SH-SY5Y (cell line): Measurements from ENCODE around the gene PRADC1.

Experiments used
- GATA2 ChIP-seq: IDR thresholded peaks from 2 replicates; pipeline ENCODE4 v1.6.1; 2011; ENCODE audit warnings: mild to moderate bottlenecking, low read depth, low read length
- GATA3 ChIP-seq: IDR thresholded peaks from 2 replicates; pipeline ENCODE4 v1.6.1; 2011; ENCODE audit warnings: low read depth, mild to moderate bottlenecking, low read length, moderate library complexity

PRADC1 gene

DNA sequence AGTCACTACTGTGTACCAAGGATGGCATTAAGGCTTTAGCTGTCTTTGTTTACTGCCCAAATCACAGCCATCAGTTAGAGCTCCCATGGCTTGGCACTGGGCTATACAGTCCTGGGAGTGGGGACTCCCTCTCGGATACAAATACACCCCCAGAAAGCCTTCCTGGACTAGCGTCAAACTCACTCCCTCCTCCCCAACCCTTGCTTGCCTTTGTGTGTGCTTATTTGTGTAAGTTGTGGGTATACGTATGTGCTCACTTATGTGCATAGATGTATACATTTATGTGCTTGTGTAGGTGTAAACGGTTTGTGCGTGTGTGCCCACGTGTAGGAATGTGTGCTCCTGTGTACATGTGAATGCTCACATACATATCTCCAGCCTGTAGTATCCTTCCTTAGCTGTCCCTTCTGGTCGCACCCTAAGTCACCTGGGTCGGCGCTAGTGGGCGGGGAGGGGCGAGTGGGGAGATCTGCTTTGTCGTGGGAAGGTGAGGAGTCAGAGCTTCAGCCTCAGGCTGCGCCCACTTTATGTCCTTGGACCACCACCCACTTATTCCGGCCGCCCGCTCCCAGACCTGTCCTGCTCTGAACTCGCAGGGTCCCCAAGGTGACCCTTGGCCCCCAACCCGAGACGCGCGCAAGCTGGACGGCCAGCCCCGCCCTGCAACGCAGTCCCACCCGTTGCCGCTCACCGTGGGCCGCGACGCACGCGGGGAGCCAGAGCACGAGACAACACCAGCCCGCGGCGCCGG is 461 bp downstream of the PRADC1 start:
- TF ChIP-seq GATA3 (no peak), GATA2 (no peak)

DNA sequence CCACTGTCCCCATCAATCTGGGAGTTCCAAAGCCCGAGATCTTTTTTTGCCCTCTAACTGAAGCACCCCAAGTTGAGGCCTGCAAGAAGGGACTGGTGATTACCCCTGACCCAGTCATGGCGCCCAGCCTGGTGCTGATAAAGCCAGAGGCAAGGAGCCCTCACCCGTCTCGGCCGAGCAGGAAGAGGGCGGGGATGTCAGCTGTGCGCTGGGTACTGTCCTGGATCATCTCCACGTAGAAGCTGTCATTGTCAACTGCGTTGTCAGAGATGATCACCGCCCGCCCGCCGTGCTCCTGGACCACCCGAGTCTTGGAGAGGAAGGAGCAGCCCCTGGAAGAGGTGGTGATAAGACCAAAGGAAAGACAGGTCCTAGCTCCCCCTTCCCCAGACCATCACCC is 4.4 kb downstream of the PRADC1 start:
- TF ChIP-seq GATA3, result no peak
- TF ChIP-seq GATA2, result no peak

DNA sequence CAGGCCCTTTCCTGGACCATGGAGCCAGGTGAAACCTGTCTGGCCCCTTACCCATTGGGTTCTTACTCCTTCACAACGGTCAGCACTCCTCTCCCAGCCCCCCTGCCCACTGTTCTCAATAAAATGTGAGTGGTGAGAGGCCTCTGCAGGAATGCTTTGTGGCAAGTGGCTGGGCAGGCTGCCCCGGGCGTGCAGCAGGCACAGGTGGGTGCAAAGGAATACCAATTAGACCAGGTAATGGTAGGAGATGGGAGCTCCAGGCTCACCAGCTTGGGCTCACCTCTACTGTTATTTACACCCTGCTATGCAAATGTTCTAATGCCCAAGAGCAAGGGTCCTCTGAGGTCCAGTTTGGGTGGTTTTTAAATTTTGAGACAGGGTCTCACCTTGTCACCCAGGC is 6.0 kb downstream of the PRADC1 start:
- TF ChIP-seq GATA3 (no peak), GATA2 (no peak)

DNA sequence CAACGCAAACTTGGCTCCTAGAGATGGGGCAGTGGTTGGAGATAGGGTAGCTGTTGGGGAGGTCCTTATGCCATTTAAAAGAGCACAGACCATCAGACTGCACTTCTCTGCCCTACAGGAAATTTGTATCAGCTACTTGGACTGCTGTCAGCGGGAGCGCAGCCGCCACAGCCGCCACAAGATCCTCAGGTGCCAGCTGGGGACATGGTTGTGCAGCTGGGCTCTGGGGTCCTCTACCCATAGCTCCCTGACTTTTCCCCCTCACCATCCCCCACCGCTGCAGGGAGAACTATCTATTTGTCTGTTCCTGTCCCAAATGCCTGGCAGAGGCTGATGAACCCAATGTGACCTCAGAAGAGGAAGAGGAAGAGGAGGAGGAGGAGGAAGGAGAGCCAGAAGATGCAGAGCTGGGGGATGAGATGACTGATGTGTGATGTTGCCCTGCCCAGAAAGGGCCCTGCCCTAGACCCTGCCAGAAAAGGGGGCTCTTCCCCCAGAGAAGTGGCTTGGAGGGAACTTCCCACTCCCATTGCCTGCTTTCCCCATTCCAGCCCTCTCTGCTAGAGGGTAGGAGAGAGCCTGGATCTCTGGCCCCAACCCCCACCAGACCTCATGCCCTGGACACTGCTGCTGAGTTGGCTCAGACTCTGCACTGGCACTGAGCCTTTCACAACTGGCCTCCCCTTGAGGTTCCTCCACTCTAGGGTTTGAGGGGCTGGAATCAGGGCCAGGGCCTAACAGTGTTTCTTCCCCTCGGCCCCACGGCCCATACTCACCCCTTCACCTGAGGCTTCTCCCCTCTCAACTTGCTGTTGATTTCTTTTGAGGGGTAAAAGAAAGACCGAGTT is 7.3 kb downstream of the PRADC1 start:
- TF ChIP-seq GATA3 (no peak), GATA2 (no peak)

DNA sequence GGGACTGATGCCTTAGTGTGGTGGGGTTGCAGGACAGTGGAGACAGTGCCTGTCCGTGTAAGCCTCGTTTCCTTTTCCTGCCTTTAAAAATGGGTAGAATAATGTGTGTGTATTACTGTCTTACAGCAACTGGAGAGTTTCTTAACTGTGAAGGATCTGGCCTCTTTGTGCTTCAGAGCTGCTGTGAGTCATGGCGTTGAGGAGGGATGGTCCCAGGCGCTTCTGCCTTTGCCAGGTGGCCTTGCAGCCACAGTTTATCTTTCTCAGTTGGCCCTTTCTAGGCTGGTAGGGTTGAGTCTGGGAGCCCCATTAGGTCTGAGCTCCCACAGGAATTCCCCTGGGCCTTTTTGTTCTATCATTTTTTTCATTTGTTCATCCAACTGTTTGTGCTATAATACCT is 9.2 kb downstream of the PRADC1 start:
- TF ChIP-seq GATA2, result no peak
- TF ChIP-seq GATA3, result no peak

DNA sequence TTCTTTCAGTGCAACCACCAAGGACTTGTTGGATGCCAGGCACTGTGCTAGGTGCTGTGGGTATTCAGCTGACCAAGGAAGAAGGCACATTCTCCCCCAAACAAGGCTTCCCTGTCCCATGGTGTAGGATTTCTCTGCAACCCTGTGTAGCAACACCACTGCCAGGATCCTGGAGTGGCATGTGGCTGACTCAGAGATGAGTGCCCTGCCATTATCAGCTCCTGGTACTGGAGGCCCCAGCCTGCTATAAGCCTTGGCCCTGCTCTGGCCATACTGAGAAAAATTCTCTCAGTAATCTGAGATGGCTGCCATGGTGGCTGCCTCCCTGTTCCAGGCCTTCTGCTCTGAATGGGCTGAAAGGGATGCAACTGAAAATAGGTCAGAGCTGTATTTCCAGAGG is 14.7 kb downstream of the PRADC1 start:
- TF ChIP-seq GATA2 (no peak), GATA3 (no peak)

DNA sequence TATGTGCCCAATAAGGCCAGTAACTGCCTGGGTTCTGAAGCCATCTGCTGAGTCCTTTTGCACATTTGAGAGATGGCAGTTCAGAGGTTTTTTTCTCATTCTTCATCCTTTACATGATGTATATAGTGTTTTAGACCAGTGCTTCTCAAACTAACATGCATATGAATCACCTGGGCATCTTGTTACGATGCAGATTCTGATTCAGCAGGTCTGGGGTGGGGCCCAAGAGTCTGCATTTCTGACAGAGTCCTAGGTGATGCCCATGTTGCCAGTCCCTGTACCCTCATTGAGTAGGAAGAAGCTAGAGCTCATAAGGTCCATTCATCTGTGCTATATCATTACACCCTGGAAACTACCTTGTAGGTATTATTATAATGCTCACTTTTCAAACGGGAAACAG is 15.2 kb downstream of the PRADC1 start:
- TF ChIP-seq GATA3 (no peak), GATA2 (no peak)

DNA sequence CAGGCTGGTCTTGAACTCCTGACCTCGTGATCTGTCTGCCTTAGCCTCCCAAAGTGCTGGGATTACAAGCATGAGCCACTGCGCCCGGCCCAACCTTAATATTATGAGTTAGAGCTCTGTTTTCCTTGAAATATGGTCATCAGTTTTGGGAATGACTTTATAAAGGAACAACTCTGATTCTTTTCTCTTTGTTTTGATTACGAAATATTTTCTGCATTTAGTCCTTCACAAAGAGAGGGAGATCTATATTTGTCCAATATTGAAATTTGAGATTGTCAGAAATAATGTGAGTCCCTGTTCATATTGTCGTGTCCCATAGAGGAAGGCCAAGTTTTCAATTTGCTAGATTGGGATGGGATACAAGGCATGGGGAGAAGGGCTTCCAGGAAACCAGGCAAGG is 15.9 kb downstream of the PRADC1 start:
- no peak for TF ChIP-seq GATA3
- no peak for TF ChIP-seq GATA2

DNA sequence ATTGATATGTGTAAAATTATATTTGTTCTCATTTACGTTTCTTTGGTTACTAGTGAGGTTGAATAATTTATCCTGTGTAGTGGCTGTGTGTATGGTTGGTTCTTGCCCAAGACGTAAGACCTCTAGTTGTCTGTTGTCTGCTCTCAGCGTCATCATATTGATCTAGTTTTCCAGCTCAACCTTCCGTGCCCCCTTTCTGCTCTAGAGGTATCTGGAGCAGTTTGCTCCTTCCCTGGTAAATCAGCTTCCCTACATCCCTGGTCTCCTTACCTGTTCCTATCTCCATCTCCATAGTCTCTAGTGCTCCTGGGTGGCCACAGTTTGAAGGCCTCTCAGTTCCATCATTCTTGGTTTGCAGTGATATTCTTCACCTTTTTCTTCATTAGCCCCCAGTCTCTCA is 17.8 kb downstream of the PRADC1 start:
- TF ChIP-seq GATA3, result no peak
- no peak for TF ChIP-seq GATA2

DNA sequence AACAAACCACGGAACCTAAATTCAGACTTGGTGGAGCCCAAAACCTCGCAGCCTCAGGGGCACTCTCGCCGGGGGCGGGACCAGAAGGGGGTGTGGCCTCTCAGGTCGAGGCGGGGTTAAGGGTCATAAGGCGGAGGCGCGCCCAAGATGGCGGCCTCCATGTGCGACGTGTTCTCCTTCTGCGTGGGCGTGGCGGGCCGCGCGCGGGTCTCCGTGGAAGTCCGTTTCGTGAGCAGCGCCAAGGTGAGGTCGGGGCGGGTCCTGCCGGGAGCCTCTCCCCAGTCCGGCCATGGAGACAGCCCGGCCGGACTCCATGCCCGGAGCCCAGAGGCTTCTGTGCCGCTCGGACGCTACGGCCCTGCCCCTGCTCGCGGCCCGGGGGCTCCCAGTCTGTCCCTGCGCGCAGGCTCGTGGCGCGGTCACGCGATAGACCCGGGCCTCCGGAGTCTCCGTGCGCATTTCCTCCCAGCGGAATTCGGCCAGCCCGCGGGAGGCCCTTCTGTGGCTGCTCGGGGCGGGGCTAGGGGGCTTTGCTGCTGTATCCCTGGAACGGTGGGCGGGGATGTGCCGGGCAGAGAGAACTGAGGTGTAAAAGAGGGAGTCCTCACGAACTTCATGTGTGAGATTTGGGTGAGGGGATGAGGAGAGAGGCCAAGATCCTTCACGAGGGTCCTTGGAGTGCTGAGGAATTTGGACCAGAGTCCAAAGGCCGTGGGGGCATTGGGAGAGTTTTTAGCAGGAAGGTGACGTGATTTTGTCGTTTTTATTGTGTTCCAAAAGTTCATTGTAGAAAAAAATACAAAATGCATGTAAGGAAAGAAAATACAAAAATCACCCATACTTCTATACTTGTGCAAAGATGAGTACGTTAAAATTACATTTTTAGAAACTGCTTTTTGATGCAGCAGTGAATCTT is 18.7 kb downstream of the PRADC1 start, which contains the start of gene SMYD5:
TSS of gene SMYD5 (plus strand) at position 126 of the 916 bp plus-strand sequence. CDS start at position 148, 22 bp downstream.
- TF ChIP-seq GATA3, result no peak
- TF ChIP-seq GATA2, result no peak

DNA sequence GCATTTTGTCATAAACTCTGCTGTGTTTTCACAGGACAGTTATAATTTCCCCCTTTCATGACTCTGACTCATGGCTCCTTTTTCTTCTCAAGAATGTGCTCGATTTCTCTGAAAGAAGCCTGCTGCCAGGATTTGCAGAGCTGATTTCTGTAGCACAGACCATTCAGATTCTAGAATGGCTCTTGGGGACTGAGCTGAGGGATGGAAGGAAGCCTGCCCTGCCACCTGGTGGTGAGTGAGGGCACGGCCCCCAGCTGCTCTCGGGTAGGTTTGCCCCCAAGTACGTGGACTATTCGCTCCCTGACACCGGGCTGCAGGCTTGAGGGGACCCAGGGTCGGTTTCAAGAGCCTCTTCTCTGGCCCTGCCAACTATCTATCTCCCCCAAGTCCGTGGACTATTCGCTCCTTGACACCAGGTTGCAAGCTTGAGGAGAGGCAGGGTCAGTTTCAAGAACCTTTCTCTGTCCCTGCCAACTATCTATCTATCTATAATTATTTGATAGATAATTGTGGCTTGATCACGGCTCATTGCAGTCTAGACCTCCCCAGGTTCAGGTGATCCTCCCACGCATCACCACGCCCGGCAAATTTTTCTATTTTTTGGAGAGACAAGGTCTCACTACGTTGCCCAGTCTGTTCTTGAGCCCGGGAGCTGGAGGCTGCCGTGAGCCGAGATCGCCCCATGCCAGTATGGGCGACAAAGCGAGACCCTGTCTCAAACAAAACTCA is 20.4 kb downstream of the PRADC1 start:
- TF ChIP-seq GATA2 (no peak), GATA3 (no peak)

DNA sequence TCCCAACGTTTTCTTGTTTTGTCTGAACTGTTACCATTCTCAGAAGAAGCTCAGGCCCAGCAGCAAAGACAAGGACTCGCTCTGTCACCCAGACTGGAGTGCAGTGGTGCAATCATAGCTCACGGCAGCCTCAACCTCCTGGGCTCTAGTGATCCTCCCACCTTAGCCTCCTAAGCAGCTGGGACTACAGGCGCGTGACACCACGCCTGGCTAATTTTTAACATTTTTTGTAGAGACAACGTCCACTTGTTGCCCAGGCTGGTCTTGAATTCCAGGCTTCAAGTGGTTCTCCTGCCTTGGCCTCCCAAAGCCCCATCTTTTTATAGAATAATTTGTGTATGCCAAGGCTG is 21.0 kb downstream of the PRADC1 start:
- TF ChIP-seq GATA2 (no peak), GATA3 (no peak)

DNA sequence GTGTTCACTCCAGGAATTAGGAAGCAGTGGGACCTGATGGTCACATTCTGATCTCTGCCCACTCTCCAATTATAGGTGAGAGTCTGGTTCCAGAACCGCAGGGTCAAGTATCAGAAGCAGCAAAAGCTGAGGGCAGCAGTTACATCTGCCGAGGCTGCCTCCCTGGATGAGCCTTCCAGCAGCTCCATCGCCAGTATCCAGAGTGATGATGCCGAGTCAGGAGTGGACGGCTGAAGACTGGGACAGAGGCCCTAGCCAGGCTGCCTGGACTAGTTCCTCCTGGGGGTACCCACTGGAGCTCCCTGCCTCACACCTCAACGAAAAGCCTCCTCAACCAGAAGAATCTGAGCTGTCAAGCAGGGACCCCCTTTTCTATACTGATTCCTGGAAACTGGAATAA is 22.3 kb downstream of the PRADC1 start:
- TF ChIP-seq GATA3, result no peak
- TF ChIP-seq GATA2, result no peak

DNA sequence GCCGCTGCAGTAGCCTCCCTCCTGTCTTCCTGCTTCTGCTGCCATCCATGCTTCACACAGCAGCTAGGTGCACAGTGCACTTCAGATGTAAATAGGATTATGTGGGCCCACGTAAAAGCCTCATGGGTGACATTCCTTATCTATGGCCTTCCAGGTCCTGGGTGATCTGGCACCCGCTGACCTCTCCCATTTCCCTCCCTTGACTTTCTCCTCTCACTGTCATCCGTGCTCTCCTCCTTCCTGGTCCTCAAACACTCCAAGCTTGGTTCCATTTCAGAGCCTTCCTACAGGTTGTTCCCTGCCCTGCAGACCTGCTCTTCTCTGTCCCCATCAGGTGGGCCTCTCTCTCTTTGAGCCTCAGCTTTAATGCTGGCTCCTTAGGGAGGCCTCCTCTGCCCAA is 23.0 kb downstream of the PRADC1 start:
- no peak for TF ChIP-seq GATA2
- no peak for TF ChIP-seq GATA3
